Stomach (tissue), 9 donors: ENCODE measurements around the gene OPRPN. TPM values are rescaled to one million over a fixed set of nuclear protein-coding genes. Genes with fewer than 3 reads are reported as not detected.

Source experiments
- DNase-seq, 2 donors: peaks; one replicate each; pipeline versions ENCODE4 v3.0.0 to v3.0.0-alpha.2; 2013 to 2019
- H3K27ac ChIP-seq, 5 donors: fragments of 200-600 bp in 4 of 5; sonication (generic) in 4 of 5; one replicate each; pipeline ENCODE4 v1.5.1; 2013 to 2019; ENCODE audit warnings: mild to moderate bottlenecking in 1 of 5, moderate library complexity in 1 of 5
- H3K27me3 ChIP-seq, 3 donors: fragments of 200-600 bp; sonication (generic); one replicate each; pipeline ENCODE4 v1.5.1; 2017 to 2019; ENCODE audit warnings: mixed run types in 1 of 3
- H3K36me3 ChIP-seq, 4 donors: fragments of 200-600 bp; sonication (generic); 1 replicate in 3 of 4; 2 replicates in 1 of 4; pipeline ENCODE4 v1.5.1; 2016 to 2019
- H3K4me1 ChIP-seq, 4 donors: fragments of 200-600 bp; sonication (generic); one replicate each; pipeline ENCODE4 v1.5.1; 2016 to 2019
- H3K4me3 ChIP-seq, 4 donors: fragments of 200-600 bp; sonication (generic) in 3 of 4; one replicate each; pipeline ENCODE4 v1.5.1; 2016 to 2019; ENCODE audit warnings: mild to moderate bottlenecking in 1 of 4
- H3K9me3 ChIP-seq, 4 donors: fragments of 200-600 bp; sonication (generic); one replicate each; pipeline ENCODE4 v1.5.1; 2016 to 2019
- CTCF ChIP-seq, 7 experiments: fragments of 450-650 bp in 4 of 7; fragments of 200-600 bp in 3 of 7; sonication (generic) in 3 of 7; IDR thresholded peaks; one replicate each; pipeline ENCODE4 v1.5.1; 2016 to 2019; ENCODE audit warnings: antibody characterized with exemption in 7 of 7, control low read depth in 2 of 7, mild to moderate bottlenecking in 1 of 7
- EP300 ChIP-seq: sonication (generic); formaldehyde crosslinking; IDR thresholded peaks from one replicate; pipeline ENCODE4 v1.6.1; 2017; ENCODE audit warnings: antibody characterized with exemption
- POLR2A ChIP-seq, 4 donors: fragments of 450-650 bp; IDR thresholded peaks; one replicate each; pipeline ENCODE4 v1.6.1; 2016; ENCODE audit warnings: antibody characterized with exemption in 4 of 4, control low read depth in 2 of 4, mild to moderate bottlenecking in 1 of 4, moderate library complexity in 1 of 4
- POLR2AphosphoS5 ChIP-seq, 3 donors: sonication (generic); formaldehyde crosslinking; IDR thresholded peaks; one replicate each; pipeline ENCODE4 v1.6.1; 2016; ENCODE audit warnings: antibody characterized with exemption in 3 of 3
- WGBS, 5 donors: extraction: QIAGEN DNeasy Blood & Tissue Kit in 3 of 5; methylation state at CpG; one replicate each; pipeline versions ENCODE4 v1.1.5 to v1.1.7; 2013 to 2018; 5-methylcytosine and 5-hydroxymethylcytosine counted together
- intact Hi-C: fragments of 100-400 bp; cut with DNase I; formaldehyde crosslinking; loops from one replicate; pipeline ENCODE4 v1.15.1; 2023; ENCODE audit warnings: low total_unique reads
- polyA plus RNA-seq, 3 donors: library from polyadenylated mRNA; stranded (reverse); fragments of 200-250 nt; gene quantifications; one replicate each; pipeline ENCODE4 v1.2.3, GENCODE V29; 2013
- total RNA-seq, 5 donors: library from RNA; depleted of rRNA; stranded (reverse); fragments of >200 nt; gene quantifications; one replicate each; pipeline versions ENCODE4 v1.1.0 to v1.2.3, GENCODE V29; 2014 to 2016
- donor health status: healthy with polysubstance abuse.
- donor health status: Bipolar disorder and iron deficiency.
- donor health status: healthy.

OPRPN gene
- total and polyA plus RNA-seq, 8 donors: not detected

GRCh38 chr4:70402762-70403161, 5.0 kb downstream of the OPRPN start:
- Histone ChIP-seq H3K4me1 (no peaks in the 10 kb centered on the region), H3K27ac (no peak overlapping the region), H3K4me3 (no peak overlapping the region), H3K9me3 (no peaks in the 10 kb centered on the region), H3K27me3 (no peaks in the 10 kb centered on the region), H3K36me3 (no peaks in the 10 kb centered on the region)
- WGBS, 5 donors: 72 to 90% (median 84%) methylated on average over 1 of the region's 1 CpG
- DNase-seq: no peak
- intact Hi-C loops: no loop called here
- TF ChIP-seq EP300: no peak
- no peak for TF ChIP-seq POLR2AphosphoS5 (IDR thresholded peaks at IDR 0.05)
- no peak for TF ChIP-seq POLR2A (IDR thresholded peaks at IDR 0.05)
- no peak for TF ChIP-seq CTCF (IDR thresholded peaks at IDR 0.05)

- no peaks in the 10 kb centered on the region for H3K36me3 ChIP-seq
- no peaks in the 10 kb centered on the region for H3K9me3 ChIP-seq
- TF ChIP-seq POLR2A (IDR thresholded peaks at IDR 0.05) (no peak), CTCF (IDR thresholded peaks at IDR 0.05) (no peak), POLR2AphosphoS5 (IDR thresholded peaks at IDR 0.05) (no peak), EP300 (no peak)
- intact Hi-C loops: no loop called here
- no peak for DNase-seq
- WGBS, 5 donors: 45 to 61% (median 52%) methylated on average over 6 of the region's 6 CpGs
- no peaks in the 10 kb centered on the region for H3K27me3 ChIP-seq
- no peaks in the 10 kb centered on the region for H3K4me1 ChIP-seq
- no peak overlapping the region for H3K4me3 ChIP-seq
- H3K27ac ChIP-seq: no peak overlapping the region
Measured at GRCh38 chr4:70405765-70406164, 8.0 kb downstream of the OPRPN start.

GRCh38 chr4:70425306-70425705, 27.6 kb downstream of the OPRPN start:
- no peaks in the 10 kb centered on the region for H3K4me1 ChIP-seq
- TF ChIP-seq CTCF (IDR thresholded peaks at IDR 0.05) (no peak), POLR2AphosphoS5 (IDR thresholded peaks at IDR 0.05) (no peak), EP300 (no peak), POLR2A (IDR thresholded peaks at IDR 0.05) (no peak)
- no peak overlapping the region for H3K4me3 ChIP-seq
- no peaks in the 10 kb centered on the region for H3K36me3 ChIP-seq
- no peak for DNase-seq
- 68 to 87% (median 78%) methylated on average over 1 of the region's 1 CpG for WGBS, 5 donors
- intact Hi-C loops: no loop called here
- no peaks in the 10 kb centered on the region for H3K27me3 ChIP-seq
- no peaks in the 10 kb centered on the region for H3K9me3 ChIP-seq
- H3K27ac ChIP-seq: no peak overlapping the region

- intact Hi-C loops: no loop called here
- TF ChIP-seq POLR2A (IDR thresholded peaks at IDR 0.05) (no peak), POLR2AphosphoS5 (IDR thresholded peaks at IDR 0.05) (no peak), EP300 (no peak)
- no peaks in the 10 kb centered on the region for H3K36me3 ChIP-seq
- no peak overlapping the region for H3K4me3 ChIP-seq
- no peaks in the 10 kb centered on the region for H3K4me1 ChIP-seq
- DNase-seq: no peak
- peaks cover 0 to 3% (median 0%) of the 10 kb centered on the region in 4 donors for H3K9me3 ChIP-seq
- H3K27ac ChIP-seq: no peak overlapping the region
- H3K27me3 ChIP-seq: no peaks in the 10 kb centered on the region
Measured at GRCh38 chr4:70426789-70427188, 29.0 kb downstream of the OPRPN start.

GRCh38 chr4:70437197-70437596, 39.5 kb downstream of the OPRPN start:
- Histone ChIP-seq H3K36me3 (no peaks in the 10 kb centered on the region), H3K27me3 (no peaks in the 10 kb centered on the region), H3K4me1 (no peaks in the 10 kb centered on the region), H3K9me3 (no peaks in the 10 kb centered on the region), H3K27ac (no peak overlapping the region), H3K4me3 (no peak overlapping the region)
- intact Hi-C loops: no loop called here
- no peak for TF ChIP-seq POLR2A (IDR thresholded peaks at IDR 0.05)
- WGBS, 5 donors: 54 to 70% (median 59%) methylated on average over 7 of the region's 7 CpGs
- DNase-seq: no peak

GRCh38 chr4:70442474-70442873, 44.7 kb downstream of the OPRPN start:
- TF ChIP-seq POLR2AphosphoS5 (IDR thresholded peaks at IDR 0.05) (no peak), EP300 (no peak), CTCF (IDR thresholded peaks at IDR 0.05) (no peak), POLR2A (IDR thresholded peaks at IDR 0.05) (no peak)
- Histone ChIP-seq H3K4me1 (no peaks in the 10 kb centered on the region), H3K36me3 (no peaks in the 10 kb centered on the region), H3K27me3 (no peaks in the 10 kb centered on the region), H3K9me3 (no peaks in the 10 kb centered on the region), H3K4me3 (no peak overlapping the region), H3K27ac (no peak overlapping the region)
- intact Hi-C loops: no loop called here
- DNase-seq: no peak
